22Rv1 (cell line): Measurements from ENCODE around the gene TEX19.

Source experiments
- ZFX ChIP-seq: fragments of 450-650 bp; IDR thresholded peaks from 2 replicates; pipeline ENCODE4 v1.6.1; 2017; ENCODE audit warnings: antibody characterized with exemption, borderline replicate concordance
- TF ChIP-seq, protein P1 (sequence below): fragments of 450-650 bp; IDR thresholded peaks from 2 replicates; pipeline ENCODE4 v1.5.1; 2017; ENCODE audit warnings: mild to moderate bottlenecking

DNA sequence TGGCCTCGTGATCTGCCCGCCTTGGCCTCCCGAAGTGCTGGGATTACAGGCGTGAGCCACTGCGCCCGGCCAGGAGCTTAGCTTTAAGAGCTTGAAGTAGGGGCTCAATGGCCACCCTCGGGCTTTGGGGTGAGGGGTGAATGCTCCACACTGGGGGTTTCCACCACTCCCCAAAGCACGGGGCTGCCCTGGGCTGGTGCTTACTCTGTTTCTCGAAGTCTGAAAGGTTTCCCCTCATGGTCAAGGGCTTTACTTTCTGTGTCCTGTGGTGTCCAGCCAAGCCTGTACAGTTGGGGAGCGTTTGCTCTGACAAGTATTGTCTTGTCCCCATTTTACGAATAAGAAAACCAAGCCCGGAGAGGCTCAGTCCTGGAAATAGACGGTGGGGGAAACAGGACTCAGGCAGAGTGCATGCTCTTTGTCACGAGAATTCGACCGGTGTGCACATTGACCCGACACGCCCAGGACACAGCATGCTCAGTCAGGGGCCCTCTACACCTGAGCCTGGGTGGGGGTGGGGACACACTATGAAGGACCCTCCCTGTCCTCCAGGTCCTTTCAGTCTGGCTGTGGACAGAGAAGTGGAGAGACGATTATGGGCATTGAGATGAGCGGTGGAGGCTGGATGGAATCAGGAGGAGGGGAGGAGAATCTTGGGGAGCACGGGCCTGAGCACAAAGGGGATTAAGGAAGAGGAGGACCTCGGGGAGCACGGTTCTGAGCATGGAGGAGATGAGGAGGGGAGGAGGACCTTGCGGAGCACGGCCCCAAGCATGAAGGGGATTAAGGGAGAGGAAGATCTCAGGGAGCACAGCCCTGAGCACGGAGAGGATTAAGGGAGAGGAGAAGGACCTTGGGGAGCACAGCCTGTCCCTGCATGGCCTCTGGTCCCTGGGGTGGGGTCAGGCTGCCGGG lies 49.1 kb upstream of the TEX19 start:
- TF ChIP-seq, protein P1, sequence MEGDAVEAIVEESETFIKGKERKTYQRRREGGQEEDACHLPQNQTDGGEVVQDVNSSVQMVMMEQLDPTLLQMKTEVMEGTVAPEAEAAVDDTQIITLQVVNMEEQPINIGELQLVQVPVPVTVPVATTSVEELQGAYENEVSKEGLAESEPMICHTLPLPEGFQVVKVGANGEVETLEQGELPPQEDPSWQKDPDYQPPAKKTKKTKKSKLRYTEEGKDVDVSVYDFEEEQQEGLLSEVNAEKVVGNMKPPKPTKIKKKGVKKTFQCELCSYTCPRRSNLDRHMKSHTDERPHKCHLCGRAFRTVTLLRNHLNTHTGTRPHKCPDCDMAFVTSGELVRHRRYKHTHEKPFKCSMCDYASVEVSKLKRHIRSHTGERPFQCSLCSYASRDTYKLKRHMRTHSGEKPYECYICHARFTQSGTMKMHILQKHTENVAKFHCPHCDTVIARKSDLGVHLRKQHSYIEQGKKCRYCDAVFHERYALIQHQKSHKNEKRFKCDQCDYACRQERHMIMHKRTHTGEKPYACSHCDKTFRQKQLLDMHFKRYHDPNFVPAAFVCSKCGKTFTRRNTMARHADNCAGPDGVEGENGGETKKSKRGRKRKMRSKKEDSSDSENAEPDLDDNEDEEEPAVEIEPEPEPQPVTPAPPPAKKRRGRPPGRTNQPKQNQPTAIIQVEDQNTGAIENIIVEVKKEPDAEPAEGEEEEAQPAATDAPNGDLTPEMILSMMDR = no peak
- TF ChIP-seq ZFX = no peak
